Loucy (cell line): ENCODE results near the gene ARMC3.

Experiments used
- H2AFZ ChIP-seq: fragments of 200-600 bp; sonication (generic); 2 replicates; pipeline ENCODE4 v1.6.0; 2016; ENCODE audit warnings: antibody characterized with exemption, mild to moderate bottlenecking, low read length, moderate library complexity
- H3F3A ChIP-seq: fragments of 200-600 bp; 2 replicates; pipeline ENCODE4 v1.6.0; 2016; ENCODE audit warnings: antibody characterized with exemption, low read depth, mild to moderate bottlenecking
- H3K27me3 ChIP-seq: fragments of 200-600 bp; sonication (generic); 2 replicates; pipeline ENCODE4 v1.6.1; 2014; ENCODE audit warnings: low read length, mild to moderate bottlenecking; ENCODE audit not compliant: insufficient read depth, poor library complexity, severe bottlenecking
- H3K36me3 ChIP-seq: fragments of 200-600 bp; sonication (generic); 2 replicates; pipeline ENCODE4 v1.6.1; 2016; ENCODE audit warnings: low read length; ENCODE audit not compliant: insufficient read depth
- H3K4me1 ChIP-seq: fragments of 200-600 bp; sonication (generic); 2 replicates; pipeline ENCODE4 v1.5.1; 2014; ENCODE audit warnings: low read length, mild to moderate bottlenecking; ENCODE audit not compliant: insufficient read depth, poor library complexity, severe bottlenecking
- H3K4me2 ChIP-seq: fragments of 200-600 bp; sonication (generic); 2 replicates; pipeline ENCODE4 v1.6.0; 2014; ENCODE audit warnings: antibody characterized with exemption, low read length, low read depth, mild to moderate bottlenecking; ENCODE audit not compliant: poor library complexity, severe bottlenecking
- H3K4me3 ChIP-seq: fragments of 200-600 bp; sonication (generic); 2 replicates; pipeline ENCODE4 v1.5.1; 2014; ENCODE audit warnings: low read length, mild to moderate bottlenecking, mixed read lengths; ENCODE audit not compliant: poor library complexity, severe bottlenecking
- H3K79me2 ChIP-seq: fragments of 200-600 bp; sonication (generic); 2 replicates; pipeline ENCODE4 v1.6.1; 2014; ENCODE audit warnings: low read length; ENCODE audit not compliant: insufficient read depth
- H3K9ac ChIP-seq: fragments of 200-600 bp; sonication (generic); 2 replicates; pipeline ENCODE4 v1.6.0; 2014; ENCODE audit warnings: mild to moderate bottlenecking, low read depth, low read length, moderate library complexity; ENCODE audit not compliant: poor library complexity, severe bottlenecking
- H3K9me2 ChIP-seq: fragments of 200-600 bp; sonication (generic); replicated peaks from 2 replicates; pipeline ENCODE4 v1.6.1; 2016; ENCODE audit warnings: low read depth, low read length, mixed read lengths
- H3K9me3 ChIP-seq: fragments of 200-600 bp; sonication (generic); 2 replicates; pipeline ENCODE4 v1.6.1; 2014; ENCODE audit warnings: mild to moderate bottlenecking, antibody characterized with exemption, low read length, low read depth; ENCODE audit not compliant: insufficient read depth
- H4K20me1 ChIP-seq: fragments of 200-600 bp; sonication (generic); 2 replicates; pipeline ENCODE4 v1.6.0; 2014; ENCODE audit warnings: antibody characterized with exemption, low read length, mild to moderate bottlenecking; ENCODE audit not compliant: insufficient read depth, poor library complexity, severe bottlenecking
- CTCF ChIP-seq: fragments of 200-600 bp; sonication (generic); conservative IDR thresholded peaks from 2 replicates; pipeline ENCODE4 v1.5.1; 2014; ENCODE audit warnings: mild to moderate bottlenecking, antibody characterized with exemption, low read length
- EZH2phosphoT487 ChIP-seq: fragments of 200-600 bp; IDR thresholded peaks from 2 replicates; pipeline ENCODE4 v1.6.1; 2018; ENCODE audit warnings: antibody characterized with exemption, mild to moderate bottlenecking, moderate library complexity, borderline replicate concordance

The ARMC3 gene

GRCh38 chr10:22992075-22992474 is 64.2 kb downstream of the ARMC3 start:
- Histone ChIP-seq H3K79me2 (no peaks in the 10 kb centered on the region), H3F3A (no peaks in the 10 kb centered on the region), H3K9ac (no peak overlapping the region), H3K4me1 (peaks cover 7% of the 10 kb centered on the region), H3K4me2 (no peak overlapping the region), H3K4me3 (no peak overlapping the region), H3K9me3 (no peaks in the 10 kb centered on the region), H3K9me2 (no peaks in the 10 kb centered on the region), H4K20me1 (no peaks in the 10 kb centered on the region), H3K27me3 (no peaks in the 10 kb centered on the region), H3K36me3 (no peaks in the 10 kb centered on the region), H2AFZ (no peak overlapping the region)
- TF ChIP-seq CTCF (no peak), EZH2phosphoT487 (no peak)

GRCh38 chr10:22992621-22993020 is 64.8 kb downstream of the ARMC3 start:
- Histone ChIP-seq H3F3A (no peaks in the 10 kb centered on the region), H3K27me3 (no peaks in the 10 kb centered on the region), H2AFZ (no peak overlapping the region), H3K9ac (no peak overlapping the region), H3K9me2 (no peaks in the 10 kb centered on the region), H3K36me3 (no peaks in the 10 kb centered on the region), H3K4me2 (no peak overlapping the region), H4K20me1 (no peaks in the 10 kb centered on the region), H3K79me2 (no peaks in the 10 kb centered on the region), H3K4me3 (no peak overlapping the region), H3K4me1 (peaks cover 7% of the 10 kb centered on the region), H3K9me3 (no peaks in the 10 kb centered on the region)
- TF ChIP-seq EZH2phosphoT487 = no peak
- no peak for TF ChIP-seq CTCF

GRCh38 chr10:22993314-22993713 is 65.5 kb downstream of the ARMC3 start:
- Histone ChIP-seq H3K9me2 (no peaks in the 10 kb centered on the region), H3F3A (no peaks in the 10 kb centered on the region), H3K9me3 (no peaks in the 10 kb centered on the region), H3K79me2 (no peaks in the 10 kb centered on the region), H3K9ac (no peak overlapping the region), H3K4me2 (no peak overlapping the region), H3K27me3 (no peaks in the 10 kb centered on the region), H3K4me1 (peaks cover 5% of the 10 kb centered on the region), H3K4me3 (no peak overlapping the region), H2AFZ (no peak overlapping the region), H3K36me3 (no peaks in the 10 kb centered on the region), H4K20me1 (no peaks in the 10 kb centered on the region)
- TF ChIP-seq EZH2phosphoT487 (no peak), CTCF (no peak)
